Keratinocyte (primary cell): ENCODE data around the gene NTN1.

Experiments
- EZH2 ChIP-seq: IDR thresholded peaks from one replicate; pipeline ENCODE4 v1.6.1; 2012; ENCODE audit warnings: inconsistent platforms, mild to moderate bottlenecking, low read length, moderate library complexity
- TF ChIP-seq, protein P1 (sequence below), 3 experiments: IDR thresholded peaks in 1 of 3; conservative IDR thresholded peaks in 1 of 3; optimal IDR thresholded peaks in 1 of 3; 2 replicates in 2 of 3; 3 replicates in 1 of 3; pipeline versions ENCODE3 to v1.5.1; 2011; ENCODE audit warnings: low read length in 3 of 3, mild to moderate bottlenecking in 3 of 3, moderate library complexity in 2 of 3, control low read depth in 1 of 3, inconsistent platforms in 1 of 3; ENCODE audit not compliant: insufficient read depth in 2 of 3; ENCODE audit errors: extremely low read depth in 1 of 3

DNA sequence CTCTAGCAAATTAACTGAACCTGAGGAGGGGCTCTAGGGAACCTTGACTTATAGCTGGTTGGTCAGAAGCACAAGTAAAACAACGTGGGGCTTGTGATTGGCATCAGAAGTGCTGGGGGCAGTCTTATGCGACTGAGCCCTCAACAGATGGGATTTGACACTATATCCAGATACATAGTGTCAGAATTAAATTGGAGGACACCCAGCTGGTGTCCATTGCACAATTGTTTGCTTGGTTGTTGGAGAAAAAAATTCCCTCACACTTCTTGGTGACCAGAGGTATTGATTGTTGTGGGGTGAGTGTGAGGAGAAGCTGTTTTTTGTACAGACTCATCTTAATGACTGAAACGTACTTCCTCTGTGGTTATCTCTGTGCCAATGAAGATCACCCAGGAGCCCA, 59.7 kb downstream of the NTN1 start:
- TF ChIP-seq, protein P1, sequence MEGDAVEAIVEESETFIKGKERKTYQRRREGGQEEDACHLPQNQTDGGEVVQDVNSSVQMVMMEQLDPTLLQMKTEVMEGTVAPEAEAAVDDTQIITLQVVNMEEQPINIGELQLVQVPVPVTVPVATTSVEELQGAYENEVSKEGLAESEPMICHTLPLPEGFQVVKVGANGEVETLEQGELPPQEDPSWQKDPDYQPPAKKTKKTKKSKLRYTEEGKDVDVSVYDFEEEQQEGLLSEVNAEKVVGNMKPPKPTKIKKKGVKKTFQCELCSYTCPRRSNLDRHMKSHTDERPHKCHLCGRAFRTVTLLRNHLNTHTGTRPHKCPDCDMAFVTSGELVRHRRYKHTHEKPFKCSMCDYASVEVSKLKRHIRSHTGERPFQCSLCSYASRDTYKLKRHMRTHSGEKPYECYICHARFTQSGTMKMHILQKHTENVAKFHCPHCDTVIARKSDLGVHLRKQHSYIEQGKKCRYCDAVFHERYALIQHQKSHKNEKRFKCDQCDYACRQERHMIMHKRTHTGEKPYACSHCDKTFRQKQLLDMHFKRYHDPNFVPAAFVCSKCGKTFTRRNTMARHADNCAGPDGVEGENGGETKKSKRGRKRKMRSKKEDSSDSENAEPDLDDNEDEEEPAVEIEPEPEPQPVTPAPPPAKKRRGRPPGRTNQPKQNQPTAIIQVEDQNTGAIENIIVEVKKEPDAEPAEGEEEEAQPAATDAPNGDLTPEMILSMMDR (optimal IDR thresholded peaks at IDR 0.05 in 1 of 3, IDR thresholded peaks at IDR 0.05 in 1 of 3, conservative IDR thresholded peaks at IDR 0.05 in 1 of 3; ENCODE audit: extremely low read depth in 1 of 3, insufficient read depth in 2 of 3, low read length in 3 of 3) = no peak
- no peak for TF ChIP-seq EZH2
